Activated naive CD4-positive, alpha-beta T cell treated with anti-CD3 and anti-CD28 coated beads for 36 hours (primary cell): ENCODE results near the gene COG4. TPM values are rescaled to one million over a fixed set of nuclear protein-coding genes. Genes with fewer than 3 reads are reported as not detected.

ENCODE experiments used
- CTCF ChIA-PET: fragments of 350-600 bp; sonication (Branson Sonifier 250); formaldehyde crosslinking; loops from one replicate; lab custom pipeline; 2021; ENCODE audit warnings: antibody characterized with exemption; lab: Charles Lee
- DNase-seq: peaks from one replicate; pipeline ENCODE4 v3.0.0-alpha.2; 2020
- H3K27ac Mint-ChIP-seq: one replicate; pipeline ENCODE4 v1.8.0; 2021; ENCODE audit warnings: mild to moderate bottlenecking, mixed read lengths
- H3K27me3 Mint-ChIP-seq: one replicate; pipeline ENCODE4 v1.8.0; 2021; ENCODE audit warnings: low read depth, mixed read lengths
- H3K36me3 Mint-ChIP-seq: one replicate; pipeline ENCODE4 v1.8.0; 2021; ENCODE audit warnings: low read depth, mixed read lengths
- H3K4me1 Mint-ChIP-seq: one replicate; pipeline ENCODE4 v1.8.0; 2021; ENCODE audit warnings: low read depth, mixed read lengths
- H3K4me3 Mint-ChIP-seq: one replicate; pipeline ENCODE4 v1.8.0; 2021; ENCODE audit warnings: mild to moderate bottlenecking, moderate library complexity, mixed read lengths
- H3K9me3 Mint-ChIP-seq: one replicate; pipeline ENCODE4 v1.8.0; 2021; ENCODE audit warnings: mixed read lengths
- intact Hi-C: fragments of 100-400 bp; cut with micrococcal nuclease; formaldehyde crosslinking; loops from one replicate; pipeline ENCODE4 v1.15.1; 2023
- total RNA-seq, 2 experiments: library from RNA; stranded (reverse); gene quantifications; one replicate each; pipeline ENCODE4 v1.2.3, GENCODE V29; 2021

COG4 gene
- total RNA-seq, 2 experiments from 2014 or later = 42.0 to 48.7 TPM

DNA sequence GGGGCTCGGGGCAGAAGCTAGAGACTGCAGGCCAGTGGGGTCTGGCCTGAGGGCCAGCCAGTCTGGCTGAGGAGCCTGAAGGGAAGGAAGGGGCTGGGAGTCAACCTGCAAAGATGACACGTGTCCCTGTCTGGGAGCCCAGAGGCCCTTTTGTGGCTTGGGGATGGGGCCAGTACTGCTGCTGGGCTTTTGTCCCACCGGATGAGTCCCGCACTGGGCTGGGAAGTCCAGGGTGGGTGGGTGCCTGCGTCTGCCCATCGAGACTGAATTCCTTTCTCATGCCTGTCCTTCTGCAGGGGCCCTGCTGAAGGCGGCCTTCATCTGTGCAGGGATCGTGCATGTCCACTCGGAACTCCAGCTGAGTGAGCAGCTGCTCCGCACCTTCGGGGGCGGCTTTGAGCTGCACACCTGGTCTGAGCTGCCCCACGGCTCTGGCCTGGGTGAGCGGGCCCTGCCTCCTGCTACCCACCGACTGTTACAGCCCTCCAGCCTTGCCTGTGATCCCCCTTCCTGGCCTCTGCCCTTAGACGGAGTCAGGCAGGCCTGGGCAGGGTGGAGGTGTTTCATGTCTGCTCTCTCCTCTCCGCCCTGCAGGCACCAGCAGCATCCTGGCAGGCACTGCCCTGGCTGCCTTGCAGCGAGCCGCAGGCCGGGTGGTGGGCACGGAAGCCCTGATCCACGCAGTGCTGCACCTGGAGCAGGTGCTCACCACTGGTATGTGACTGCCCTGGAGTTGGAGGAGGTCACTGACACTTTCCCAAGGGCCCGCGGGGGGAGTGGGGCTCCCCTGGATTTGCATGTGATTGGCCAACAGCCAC lies 48.1 kb downstream of the COG4 start:
- DNase-seq = no peak
- Mint-ChIP-seq H3K36me3 (peaks cover 3% of the 10 kb centered on the region), H3K27ac (peak overlapping the region; percentile 8), H3K4me1 (peaks cover 20% of the 10 kb centered on the region), H3K4me3 (no peak overlapping the region), H3K9me3 (no peaks in the 10 kb centered on the region), H3K27me3 (no peaks in the 10 kb centered on the region)
- CTCF ChIA-PET = no interaction called here
- intact Hi-C loops = no loop called here

DNA sequence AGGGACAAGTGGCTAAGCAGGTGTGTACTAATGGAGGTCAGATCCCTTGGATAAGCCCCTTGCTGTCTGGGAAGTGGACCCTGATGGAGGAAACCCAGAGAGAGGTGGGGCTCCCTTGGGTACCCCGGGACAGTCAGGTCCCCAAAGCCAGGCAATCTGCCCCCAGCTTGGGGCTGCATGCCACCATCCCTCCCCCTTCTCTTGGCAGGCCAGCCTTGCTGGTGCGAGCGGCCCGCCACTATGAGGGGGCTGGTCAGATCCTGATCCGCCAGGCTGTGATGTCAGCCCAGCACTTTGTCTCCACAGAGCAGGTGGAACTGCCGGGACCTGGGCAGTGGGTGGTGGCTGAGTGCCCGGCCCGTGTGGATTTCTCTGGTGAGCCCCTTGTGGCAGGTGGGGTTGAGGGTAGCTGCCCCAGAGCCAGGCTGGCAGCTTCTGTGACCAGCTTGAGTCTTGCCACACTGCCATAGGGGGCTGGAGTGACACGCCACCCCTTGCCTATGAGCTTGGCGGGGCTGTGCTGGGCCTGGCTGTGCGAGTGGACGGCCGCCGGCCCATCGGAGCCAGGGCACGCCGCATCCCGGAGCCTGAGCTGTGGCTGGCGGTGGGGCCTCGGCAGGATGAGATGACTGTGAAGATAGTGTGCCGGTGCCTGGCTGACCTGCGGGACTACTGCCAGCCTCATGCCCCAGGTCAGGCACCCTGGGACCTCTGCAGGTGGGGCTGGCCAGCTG lies 48.9 kb downstream of the COG4 start:
- H3K36me3 Mint-ChIP-seq = peaks cover 3% of the 10 kb centered on the region
- H3K4me3 Mint-ChIP-seq = no peak overlapping the region
- no peak for DNase-seq
- H3K9me3 Mint-ChIP-seq = no peaks in the 10 kb centered on the region
- H3K27ac Mint-ChIP-seq = no peak overlapping the region
- H3K4me1 Mint-ChIP-seq = peaks cover 20% of the 10 kb centered on the region
- intact Hi-C loops = no loop called here
- CTCF ChIA-PET = no interaction called here
- no peaks in the 10 kb centered on the region for H3K27me3 Mint-ChIP-seq

GRCh38 chr16:70473446-70474319 lies 49.7 kb downstream of the COG4 start:
- CTCF ChIA-PET = no interaction called here
- Mint-ChIP-seq H3K36me3 (peaks cover 3% of the 10 kb centered on the region), H3K27me3 (no peaks in the 10 kb centered on the region)

GRCh38 chr16:70472786-70473433 lies 50.4 kb downstream of the COG4 start:
- Mint-ChIP-seq H3K36me3 (peaks cover 3% of the 10 kb centered on the region), H3K4me1 (peaks cover 19% of the 10 kb centered on the region), H3K9me3 (no peaks in the 10 kb centered on the region), H3K4me3 (no peak overlapping the region), H3K27ac (no peak overlapping the region), H3K27me3 (no peaks in the 10 kb centered on the region)
- intact Hi-C loops = no loop called here
- CTCF ChIA-PET = no interaction called here
- no peak for DNase-seq

More at GRCh38 chr16:70473446-70474319, 49.7 kb downstream of the COG4 start:
- no peak for DNase-seq
- peak overlapping the region; percentile 12 for H3K27ac Mint-ChIP-seq
- no peak overlapping the region for H3K4me3 Mint-ChIP-seq
- intact Hi-C loops = no loop called here
- no peaks in the 10 kb centered on the region for H3K9me3 Mint-ChIP-seq
- H3K4me1 Mint-ChIP-seq = peaks cover 20% of the 10 kb centered on the region

DNA sequence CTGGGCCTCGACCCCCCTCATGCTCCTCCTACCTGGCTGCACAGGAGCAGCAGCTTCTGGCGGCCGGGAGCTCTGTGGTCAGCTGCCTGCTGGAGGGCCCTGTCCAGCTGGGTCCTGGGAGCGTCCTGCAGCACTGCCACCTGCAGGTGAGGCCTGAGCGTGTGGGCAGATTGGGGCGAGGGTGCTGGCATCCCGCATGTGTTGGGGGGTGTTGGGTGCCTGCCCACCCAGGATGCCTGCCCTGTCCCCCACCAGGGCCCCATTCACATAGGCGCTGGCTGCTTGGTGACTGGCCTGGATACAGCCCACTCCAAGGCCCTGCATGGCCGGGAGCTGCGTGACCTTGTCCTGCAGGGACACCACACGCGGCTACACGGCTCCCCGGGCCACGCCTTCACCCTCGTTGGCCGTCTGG lies 52.4 kb downstream of the COG4 start:
- Mint-ChIP-seq H3K9me3 (no peaks in the 10 kb centered on the region), H3K4me3 (no peak overlapping the region), H3K36me3 (peaks cover 1% of the 10 kb centered on the region), H3K27ac (no peak overlapping the region), H3K4me1 (no peaks in the 10 kb centered on the region), H3K27me3 (no peaks in the 10 kb centered on the region)
- CTCF ChIA-PET = interaction anchor here (0.5 to 1.6 kb wide), 3 partner anchors 11 to 78 kb away, joined by 3 to 4 read pairs (median 3); no protein-coding TSS in a partner anchor
- intact Hi-C loops = no loop called here
- no peak for DNase-seq

DNA sequence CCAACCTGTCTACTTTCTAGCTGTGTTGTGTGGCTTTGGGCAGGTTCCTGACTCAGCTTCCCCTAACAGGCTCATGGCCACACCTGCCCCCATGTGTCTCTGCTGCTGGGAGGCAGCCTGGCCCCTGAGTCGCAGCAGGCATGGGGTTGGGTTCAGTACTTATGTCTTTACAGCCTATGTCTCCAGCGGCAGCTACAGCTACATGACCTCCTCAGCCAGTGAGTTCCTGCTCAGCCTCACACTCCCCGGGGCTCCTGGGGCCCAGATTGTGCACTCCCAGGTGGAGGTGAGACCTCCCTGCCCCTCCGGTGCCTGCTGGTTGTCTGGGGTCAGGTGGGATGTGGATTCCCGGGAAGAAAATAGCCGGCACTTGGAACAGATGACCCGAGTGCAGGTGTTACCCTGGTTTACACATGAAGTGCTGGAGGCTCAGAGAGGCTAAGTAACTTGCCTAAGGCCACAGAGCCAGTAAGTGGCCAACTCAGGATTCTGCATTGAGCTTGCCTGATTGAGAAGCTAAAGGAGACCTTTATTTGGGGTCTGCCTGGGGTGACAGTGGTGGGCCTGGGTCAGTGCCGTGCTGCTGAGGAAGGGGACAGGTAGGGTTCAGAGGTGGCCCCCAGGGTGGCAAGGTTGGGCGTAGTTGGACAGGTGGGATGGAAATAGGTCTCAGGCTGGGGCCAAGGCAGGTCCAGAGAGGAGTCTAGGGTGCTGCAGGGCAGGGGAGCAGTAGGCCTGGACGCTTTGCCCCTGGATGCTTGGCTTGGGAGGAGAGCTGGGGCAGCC lies 53.0 kb downstream of the COG4 start:
- Mint-ChIP-seq H3K4me3 (no peak overlapping the region), H3K4me1 (no peaks in the 10 kb centered on the region), H3K36me3 (peaks cover 1% of the 10 kb centered on the region), H3K9me3 (no peaks in the 10 kb centered on the region), H3K27ac (no peak overlapping the region), H3K27me3 (no peaks in the 10 kb centered on the region)
- CTCF ChIA-PET = interaction anchor here (0.9 to 1.6 kb wide), 3 partner anchors 12 to 145 kb away, joined by 3 read pairs; no protein-coding TSS in a partner anchor
- intact Hi-C loops = no loop called here
- no peak for DNase-seq

DNA sequence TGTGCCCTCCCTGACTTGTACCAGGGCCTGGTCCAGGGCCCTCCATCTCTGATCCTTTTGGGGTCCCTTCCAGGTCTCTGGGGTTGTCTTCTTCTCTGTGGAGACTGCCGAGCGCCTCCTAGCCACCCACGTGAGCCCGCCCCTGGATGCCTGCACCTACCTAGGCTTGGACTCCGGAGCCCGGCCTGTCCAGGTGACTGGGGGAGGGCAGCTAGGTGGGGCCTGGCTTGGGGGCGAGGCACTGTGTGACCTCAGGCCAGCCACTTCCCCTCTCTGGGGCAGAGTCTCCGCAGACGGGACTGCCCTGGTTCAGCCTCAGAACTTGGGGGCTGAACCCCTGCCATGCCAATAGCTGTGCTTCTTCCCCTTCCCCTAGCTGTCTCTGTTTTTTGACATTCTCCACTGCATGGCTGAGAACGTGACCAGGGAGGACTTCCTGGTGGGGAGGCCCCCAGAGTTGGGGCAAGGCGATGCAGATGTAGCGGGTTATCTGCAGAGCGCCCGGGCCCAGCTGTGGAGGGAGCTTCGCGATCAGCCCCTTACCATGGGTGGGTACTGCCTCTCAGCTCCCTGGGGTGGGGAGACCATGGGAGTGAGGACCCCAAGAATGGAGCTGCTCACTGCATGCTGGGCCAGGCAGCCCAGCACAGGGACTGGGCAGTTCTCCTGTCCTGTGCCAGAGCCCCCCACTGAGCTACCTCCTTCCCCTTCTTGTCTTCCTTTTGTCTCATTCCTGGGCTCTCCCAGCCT lies 54.4 kb downstream of the COG4 start:
- Mint-ChIP-seq H3K27me3 (no peaks in the 10 kb centered on the region), H3K9me3 (no peaks in the 10 kb centered on the region), H3K4me1 (no peaks in the 10 kb centered on the region), H3K36me3 (peaks cover 1% of the 10 kb centered on the region), H3K27ac (no peak overlapping the region), H3K4me3 (no peak overlapping the region)
- CTCF ChIA-PET = interaction anchor here (1.0 kb wide), 1 partner anchor 144 kb away, joined by 3 read pairs; no protein-coding TSS in a partner anchor
- no peak for DNase-seq
- intact Hi-C loops = no loop called here

GRCh38 chr16:70467608-70468007 lies 55.7 kb downstream of the COG4 start:
- Mint-ChIP-seq H3K36me3 (peaks cover 1% of the 10 kb centered on the region), H3K4me3 (no peak overlapping the region), H3K9me3 (no peaks in the 10 kb centered on the region), H3K27me3 (no peaks in the 10 kb centered on the region), H3K27ac (no peak overlapping the region), H3K4me1 (no peaks in the 10 kb centered on the region)
- DNase-seq = no peak
- intact Hi-C loops = no loop called here
- CTCF ChIA-PET = interaction anchor here (0.9 kb wide), 1 partner anchor 71 kb away, joined by 3 read pairs; no protein-coding TSS in a partner anchor

GRCh38 chr16:70467113-70467512 lies 56.2 kb downstream of the COG4 start:
- no peaks in the 10 kb centered on the region for H3K27me3 Mint-ChIP-seq
- no peak overlapping the region for H3K27ac Mint-ChIP-seq
- intact Hi-C loops = no loop called here
- H3K9me3 Mint-ChIP-seq = no peaks in the 10 kb centered on the region
- no peak for DNase-seq
- H3K4me3 Mint-ChIP-seq = no peak overlapping the region
- H3K4me1 Mint-ChIP-seq = no peaks in the 10 kb centered on the region
- CTCF ChIA-PET = interaction anchor here (0.9 kb wide), 1 partner anchor 71 kb away, joined by 3 read pairs; no protein-coding TSS in a partner anchor
- H3K36me3 Mint-ChIP-seq = peaks cover 1% of the 10 kb centered on the region

DNA sequence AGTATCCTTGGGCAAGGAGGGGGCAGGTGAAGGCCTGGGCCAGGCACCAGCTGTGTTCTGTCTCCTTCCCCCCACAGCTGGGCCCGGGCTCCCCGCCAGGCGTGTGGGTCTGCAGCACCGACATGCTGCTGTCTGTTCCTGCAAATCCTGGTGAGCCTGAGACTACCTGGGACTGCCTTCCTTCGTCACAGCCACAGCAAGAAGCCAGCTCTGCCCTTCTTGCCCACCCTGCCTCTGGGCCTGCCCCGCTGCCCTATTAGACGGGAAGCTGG lies 56.6 kb downstream of the COG4 start:
- CTCF ChIA-PET = interaction anchor here (0.9 kb wide), 1 partner anchor 70 kb away, joined by 3 read pairs; no protein-coding TSS in a partner anchor
- intact Hi-C loops = no loop called here

More for the DNA sequence above, 56.6 kb downstream of the COG4 start:
- DNase-seq = no peak
- Mint-ChIP-seq H3K4me3 (no peak overlapping the region), H3K9me3 (no peaks in the 10 kb centered on the region), H3K36me3 (peaks cover 1% of the 10 kb centered on the region), H3K27me3 (no peaks in the 10 kb centered on the region), H3K4me1 (no peaks in the 10 kb centered on the region), H3K27ac (no peak overlapping the region)
